ENCODE data around the gene TRPC4AP.

DNA sequence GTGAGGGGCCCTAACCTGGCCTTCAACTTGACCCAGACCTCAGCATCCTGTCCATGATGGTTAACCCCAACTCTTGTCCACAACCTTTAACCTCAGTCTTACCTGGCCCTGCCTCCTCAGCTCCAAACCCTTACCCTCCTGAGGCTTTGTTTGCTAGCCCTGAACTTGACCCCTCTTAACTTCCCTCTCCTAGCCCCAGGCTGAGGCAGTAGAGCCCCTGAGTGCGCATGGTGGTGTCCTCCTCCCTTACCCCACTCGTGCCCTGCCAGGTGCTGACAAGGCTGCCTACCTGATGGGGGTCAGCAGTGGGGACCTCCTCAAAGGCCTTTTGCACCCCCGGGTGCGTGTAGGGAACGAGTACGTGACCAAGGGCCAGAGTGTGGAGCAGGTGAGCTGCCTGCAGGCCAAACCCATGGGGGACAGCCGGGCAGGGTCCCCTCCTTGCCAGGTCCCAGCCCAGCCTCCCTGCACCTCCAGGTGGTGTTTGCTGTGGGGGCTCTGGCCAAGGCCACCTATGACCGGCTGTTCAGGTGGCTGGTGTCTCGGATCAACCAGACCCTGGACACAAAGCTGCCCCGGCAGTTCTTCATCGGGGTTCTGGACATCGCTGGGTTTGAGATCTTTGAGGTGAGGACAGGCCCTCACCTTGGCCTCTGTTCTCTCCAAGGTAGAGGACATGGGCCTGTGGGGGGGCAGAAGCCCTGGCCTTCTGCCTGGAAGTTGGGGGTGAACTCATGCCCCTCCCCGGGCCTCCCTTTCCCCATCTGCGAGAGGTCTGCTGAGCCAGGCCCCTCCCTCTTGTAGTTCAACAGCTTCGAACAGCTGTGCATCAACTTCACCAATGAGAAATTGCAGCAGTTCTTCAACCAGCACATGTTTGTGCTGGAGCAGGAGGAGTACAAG, 105.1 kb downstream of the TRPC4AP start:
- TF ChIP-seq, protein P1, sequence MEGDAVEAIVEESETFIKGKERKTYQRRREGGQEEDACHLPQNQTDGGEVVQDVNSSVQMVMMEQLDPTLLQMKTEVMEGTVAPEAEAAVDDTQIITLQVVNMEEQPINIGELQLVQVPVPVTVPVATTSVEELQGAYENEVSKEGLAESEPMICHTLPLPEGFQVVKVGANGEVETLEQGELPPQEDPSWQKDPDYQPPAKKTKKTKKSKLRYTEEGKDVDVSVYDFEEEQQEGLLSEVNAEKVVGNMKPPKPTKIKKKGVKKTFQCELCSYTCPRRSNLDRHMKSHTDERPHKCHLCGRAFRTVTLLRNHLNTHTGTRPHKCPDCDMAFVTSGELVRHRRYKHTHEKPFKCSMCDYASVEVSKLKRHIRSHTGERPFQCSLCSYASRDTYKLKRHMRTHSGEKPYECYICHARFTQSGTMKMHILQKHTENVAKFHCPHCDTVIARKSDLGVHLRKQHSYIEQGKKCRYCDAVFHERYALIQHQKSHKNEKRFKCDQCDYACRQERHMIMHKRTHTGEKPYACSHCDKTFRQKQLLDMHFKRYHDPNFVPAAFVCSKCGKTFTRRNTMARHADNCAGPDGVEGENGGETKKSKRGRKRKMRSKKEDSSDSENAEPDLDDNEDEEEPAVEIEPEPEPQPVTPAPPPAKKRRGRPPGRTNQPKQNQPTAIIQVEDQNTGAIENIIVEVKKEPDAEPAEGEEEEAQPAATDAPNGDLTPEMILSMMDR (IDR thresholded peaks at IDR 0.05): no peak
- TF ChIP-seq POLR2AphosphoS5 (IDR thresholded peaks at IDR 0.05) (no peak), POLR2A (IDR thresholded peaks at IDR 0.05) (no peak)

Measured in upper lobe of left lung (tissue), 4 donors.